ENCODE data around the gene ADAMTS1. TPM values are rescaled to one million over a fixed set of nuclear protein-coding genes. Genes with fewer than 3 reads are reported as not detected.

ADAMTS1 gene
- total and polyA plus RNA-seq, 8 donors, result 12.2 to 268 (median 49.6) TPM

DNA sequence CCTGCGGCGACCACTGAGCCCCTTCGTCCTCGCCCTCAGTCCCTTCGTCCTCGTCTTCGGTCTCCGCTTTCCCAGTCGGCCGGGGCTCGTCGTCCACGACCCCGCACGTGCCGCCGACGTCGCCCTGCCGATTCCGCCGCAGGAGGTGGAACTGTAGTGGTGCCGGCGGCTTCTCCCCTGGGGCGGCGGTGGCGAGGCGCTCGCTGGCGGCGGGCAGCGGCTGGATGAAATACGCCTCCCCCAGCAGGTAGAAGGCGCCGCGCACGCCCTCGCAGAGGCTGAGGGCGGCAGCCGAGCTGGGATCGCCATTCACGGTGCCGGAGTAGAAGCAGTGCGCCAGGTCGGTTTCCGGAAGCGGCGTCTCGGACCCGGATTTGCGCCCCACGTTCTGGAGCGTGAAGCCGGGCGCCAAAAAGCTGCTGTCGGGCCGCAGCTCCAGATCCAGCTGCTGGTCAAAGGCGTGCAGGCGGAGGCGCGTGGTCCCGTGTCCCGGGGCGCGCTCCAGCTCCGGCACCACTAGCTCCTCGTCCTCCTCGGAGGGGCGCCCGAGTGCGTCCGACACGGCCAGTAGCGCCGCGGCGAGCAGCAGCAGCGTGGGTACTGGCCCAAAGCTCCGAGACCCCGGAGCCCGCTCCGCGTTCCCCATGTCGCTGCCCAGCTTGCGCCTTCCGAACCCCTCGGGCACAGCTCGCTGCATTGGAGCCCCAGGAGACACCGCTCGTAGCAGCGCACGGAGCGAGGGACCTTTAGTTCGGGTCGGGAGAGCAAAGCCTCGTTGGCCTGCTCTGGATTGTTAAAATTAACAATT lies 747 bp downstream of the ADAMTS1 start:
- Histone ChIP-seq H3K9me3 (no peaks in the 10 kb centered on the region), H3K4me1 (peaks cover 0 to 80% (median 57%) of the 10 kb centered on the region in 4 donors), H3K27ac (peak overlapping the region; percentile 84 to 94 (median 91)), H3K27me3 (peaks cover 0 to 51% (median 28%) of the 10 kb centered on the region in 3 donors), H3K4me3 (peak overlapping the region; percentile 67 to 81 (median 76)), H3K36me3 (peaks cover 9 to 33% (median 32%) of the 10 kb centered on the region in 4 donors)
- WGBS, 5 donors, result 0 to 4% (median 1%) methylated on average over 35 to 96 of the region's 96 CpGs
- TF ChIP-seq, protein P1, sequence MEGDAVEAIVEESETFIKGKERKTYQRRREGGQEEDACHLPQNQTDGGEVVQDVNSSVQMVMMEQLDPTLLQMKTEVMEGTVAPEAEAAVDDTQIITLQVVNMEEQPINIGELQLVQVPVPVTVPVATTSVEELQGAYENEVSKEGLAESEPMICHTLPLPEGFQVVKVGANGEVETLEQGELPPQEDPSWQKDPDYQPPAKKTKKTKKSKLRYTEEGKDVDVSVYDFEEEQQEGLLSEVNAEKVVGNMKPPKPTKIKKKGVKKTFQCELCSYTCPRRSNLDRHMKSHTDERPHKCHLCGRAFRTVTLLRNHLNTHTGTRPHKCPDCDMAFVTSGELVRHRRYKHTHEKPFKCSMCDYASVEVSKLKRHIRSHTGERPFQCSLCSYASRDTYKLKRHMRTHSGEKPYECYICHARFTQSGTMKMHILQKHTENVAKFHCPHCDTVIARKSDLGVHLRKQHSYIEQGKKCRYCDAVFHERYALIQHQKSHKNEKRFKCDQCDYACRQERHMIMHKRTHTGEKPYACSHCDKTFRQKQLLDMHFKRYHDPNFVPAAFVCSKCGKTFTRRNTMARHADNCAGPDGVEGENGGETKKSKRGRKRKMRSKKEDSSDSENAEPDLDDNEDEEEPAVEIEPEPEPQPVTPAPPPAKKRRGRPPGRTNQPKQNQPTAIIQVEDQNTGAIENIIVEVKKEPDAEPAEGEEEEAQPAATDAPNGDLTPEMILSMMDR (IDR thresholded peaks at IDR 0.05), result no peak
- TF ChIP-seq POLR2A (IDR thresholded peaks at IDR 0.05) (no peak), EP300 (IDR thresholded peaks at IDR 0.05) (no peak), POLR2AphosphoS5 (IDR thresholded peaks at IDR 0.05) (no peak)
- intact Hi-C loops (cut with DNase I; ENCODE audit: low total_unique reads), result no loop called here
- DNase-seq, result peak in 1 of 2 donors; percentile 85

DNA sequence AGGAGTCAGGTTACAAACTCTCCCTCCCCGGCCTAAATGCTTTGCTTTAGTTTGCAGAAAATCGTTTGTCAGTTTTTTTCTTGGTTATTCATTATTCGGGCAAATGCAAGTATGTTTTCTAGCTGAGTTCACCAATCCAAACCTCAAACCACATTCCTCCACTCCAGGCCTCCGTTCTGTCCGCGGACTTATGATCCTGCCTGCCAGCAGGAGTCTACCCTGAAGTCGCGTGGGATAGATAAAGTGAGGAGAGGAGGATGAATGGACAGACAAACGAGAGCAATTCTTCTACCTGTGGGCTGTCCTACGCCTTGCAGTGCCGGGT lies 1.3 kb downstream of the ADAMTS1 start:
- TF ChIP-seq, protein P1 (IDR thresholded peaks at IDR 0.05), result no peak
- TF ChIP-seq POLR2A (IDR thresholded peaks at IDR 0.05) (no peak), POLR2AphosphoS5 (IDR thresholded peaks at IDR 0.05) (no peak), EP300 (IDR thresholded peaks at IDR 0.05) (no peak)
- H3K4me1 ChIP-seq, result peaks cover 0 to 80% (median 60%) of the 10 kb centered on the region in 4 donors
- peaks cover 0 to 51% (median 28%) of the 10 kb centered on the region in 3 donors for H3K27me3 ChIP-seq
- intact Hi-C loops (cut with DNase I; ENCODE audit: low total_unique reads), result no loop called here
- H3K36me3 ChIP-seq, result peaks cover 13 to 38% (median 37%) of the 10 kb centered on the region in 4 donors
- no peaks in the 10 kb centered on the region for H3K9me3 ChIP-seq
- WGBS, 5 donors, result 0 to 1% (median 0%) methylated on average over 9 to 11 of the region's 11 CpGs
- H3K27ac ChIP-seq, result peak overlapping the region; percentile 84 to 94 (median 91)
- peak overlapping the region; percentile 67 to 81 (median 76) for H3K4me3 ChIP-seq
- peak in 1 of 2 donors; percentile 69 for DNase-seq

DNA sequence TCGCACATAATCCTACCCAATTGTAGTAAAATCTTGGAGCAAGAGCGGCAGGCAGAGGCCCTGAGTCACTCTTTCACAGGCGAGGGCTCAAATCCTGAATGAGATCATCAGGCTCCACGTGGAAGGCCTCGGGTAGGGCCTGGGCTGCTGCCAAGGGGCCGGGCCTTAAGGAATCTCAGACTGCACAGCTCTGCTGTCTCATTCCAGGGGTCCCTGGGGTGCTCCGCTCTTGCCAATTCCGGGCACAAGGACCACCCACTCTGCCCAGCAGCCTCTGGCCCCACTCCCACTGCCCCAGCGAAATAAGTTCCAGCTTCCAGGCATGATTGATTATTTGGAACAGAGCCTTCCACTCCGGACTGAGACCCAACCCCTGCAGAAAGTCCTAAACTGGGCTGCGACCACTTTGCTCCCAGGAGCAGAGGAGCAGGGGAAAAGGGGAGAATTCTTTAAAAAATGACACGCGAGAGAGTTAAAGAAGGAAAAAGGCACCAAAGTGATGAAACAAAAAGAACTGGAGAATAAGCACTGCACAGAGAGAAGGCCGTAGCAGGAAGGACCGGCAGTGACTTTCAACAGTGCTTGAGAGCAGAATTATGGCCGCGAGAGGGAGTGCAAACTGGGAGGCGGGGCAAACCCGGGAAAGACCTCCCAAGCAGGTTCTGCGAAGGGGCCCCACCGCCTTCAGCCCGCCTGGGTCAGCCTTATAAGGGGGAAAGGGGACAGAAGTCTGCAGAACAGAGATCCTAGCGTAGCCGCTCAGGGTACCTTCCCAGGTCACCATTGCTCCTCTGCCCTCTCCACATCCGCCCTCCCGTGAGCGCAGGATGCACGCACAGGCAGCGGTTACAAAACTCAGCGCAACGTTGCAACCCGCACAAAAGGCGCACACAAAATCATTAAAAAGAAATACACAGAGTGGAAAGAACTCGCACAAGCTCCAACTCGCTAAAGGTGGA lies 2.0 kb downstream of the ADAMTS1 start:
- H3K4me1 ChIP-seq, result peaks cover 0 to 86% (median 62%) of the 10 kb centered on the region in 4 donors
- WGBS, 5 donors, result 0 to 3% (median 3%) methylated on average over 33 to 35 of the region's 35 CpGs
- H3K27me3 ChIP-seq, result peaks cover 0 to 51% (median 28%) of the 10 kb centered on the region in 3 donors
- peak; percentile 25 for TF ChIP-seq EP300 (IDR thresholded peaks at IDR 0.05)
- peak; percentile 63 to 80 (median 76) for TF ChIP-seq POLR2AphosphoS5 (IDR thresholded peaks at IDR 0.05)
- no peak for TF ChIP-seq POLR2A (IDR thresholded peaks at IDR 0.05)
- TF ChIP-seq, protein P1 (IDR thresholded peaks at IDR 0.05), result peak in 1 of 7 experiments; percentile 29
- H3K36me3 ChIP-seq, result peaks cover 14 to 45% (median 44%) of the 10 kb centered on the region in 4 donors
- peak overlapping the region; percentile 84 to 94 (median 91) for H3K27ac ChIP-seq
- no peaks in the 10 kb centered on the region for H3K9me3 ChIP-seq
- peak; percentile 87 to 97 for DNase-seq
- H3K4me3 ChIP-seq, result peak overlapping the region; percentile 67 to 81 (median 76)
- intact Hi-C loops (cut with DNase I; ENCODE audit: low total_unique reads), result no loop called here

DNA sequence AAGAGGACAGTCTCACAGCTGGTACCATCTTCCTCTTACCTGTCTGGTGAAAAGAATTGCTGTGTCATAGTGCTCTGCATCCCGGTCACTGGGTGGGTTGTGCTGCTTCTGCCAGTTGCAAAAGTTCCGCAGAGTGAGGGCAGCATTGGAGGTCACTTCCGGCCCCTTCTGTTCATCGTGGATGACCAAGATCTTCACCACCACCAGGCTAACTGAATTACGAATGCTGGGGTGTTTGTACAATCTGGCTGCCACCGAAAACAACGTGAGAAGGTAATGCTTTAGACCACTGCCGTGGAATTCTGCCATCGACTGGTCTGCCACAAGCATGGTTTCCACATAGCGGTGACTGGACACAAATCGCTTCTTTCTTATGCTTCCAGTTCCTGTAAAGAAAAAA lies 2.9 kb downstream of the ADAMTS1 start:
- H3K27ac ChIP-seq, result peak overlapping the region in 4 of 5 donors; percentile 88 to 94 (median 92)
- H3K4me1 ChIP-seq, result peaks cover 0 to 94% (median 65%) of the 10 kb centered on the region in 4 donors
- WGBS, 5 donors, result 49 to 76% (median 67%) methylated on average over 11 of the region's 11 CpGs
- no peak for TF ChIP-seq POLR2A (IDR thresholded peaks at IDR 0.05)
- no peak for TF ChIP-seq EP300 (IDR thresholded peaks at IDR 0.05)
- TF ChIP-seq, protein P1 (IDR thresholded peaks at IDR 0.05), result no peak
- no peak for TF ChIP-seq POLR2AphosphoS5 (IDR thresholded peaks at IDR 0.05)
- peaks cover 0 to 47% (median 28%) of the 10 kb centered on the region in 3 donors for H3K27me3 ChIP-seq
- no peaks in the 10 kb centered on the region for H3K9me3 ChIP-seq
- peak overlapping the region; percentile 67 to 81 (median 76) for H3K4me3 ChIP-seq
- intact Hi-C loops (cut with DNase I; ENCODE audit: low total_unique reads), result no loop called here
- DNase-seq, result peak in 1 of 2 donors; percentile 46
- H3K36me3 ChIP-seq, result peaks cover 24 to 54% (median 53%) of the 10 kb centered on the region in 4 donors

All from stomach (tissue), 9 donors.